ENCODE measurements around the gene TIAM2.

The TIAM2 gene

DNA sequence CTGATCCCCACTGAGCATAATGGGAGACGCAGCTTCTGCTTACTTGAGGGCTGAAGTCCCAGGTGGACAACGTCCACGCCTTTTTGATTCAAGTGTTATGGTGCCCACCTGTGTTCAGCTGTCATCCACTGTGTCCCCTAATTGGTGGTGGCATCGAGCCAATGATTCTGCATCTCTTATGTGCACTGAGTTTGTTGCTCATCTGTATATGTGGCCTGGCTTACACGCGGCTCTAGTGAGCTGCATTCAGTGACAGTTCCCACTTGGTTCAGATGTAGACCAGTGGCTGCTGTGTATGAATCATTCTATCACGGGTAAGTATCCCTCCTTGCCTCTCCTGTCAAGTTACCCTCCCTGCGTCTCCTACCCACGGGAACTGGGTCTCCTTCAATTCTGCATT lies 137.5 kb downstream of the TIAM2 start:
- TF ChIP-seq, protein P1, sequence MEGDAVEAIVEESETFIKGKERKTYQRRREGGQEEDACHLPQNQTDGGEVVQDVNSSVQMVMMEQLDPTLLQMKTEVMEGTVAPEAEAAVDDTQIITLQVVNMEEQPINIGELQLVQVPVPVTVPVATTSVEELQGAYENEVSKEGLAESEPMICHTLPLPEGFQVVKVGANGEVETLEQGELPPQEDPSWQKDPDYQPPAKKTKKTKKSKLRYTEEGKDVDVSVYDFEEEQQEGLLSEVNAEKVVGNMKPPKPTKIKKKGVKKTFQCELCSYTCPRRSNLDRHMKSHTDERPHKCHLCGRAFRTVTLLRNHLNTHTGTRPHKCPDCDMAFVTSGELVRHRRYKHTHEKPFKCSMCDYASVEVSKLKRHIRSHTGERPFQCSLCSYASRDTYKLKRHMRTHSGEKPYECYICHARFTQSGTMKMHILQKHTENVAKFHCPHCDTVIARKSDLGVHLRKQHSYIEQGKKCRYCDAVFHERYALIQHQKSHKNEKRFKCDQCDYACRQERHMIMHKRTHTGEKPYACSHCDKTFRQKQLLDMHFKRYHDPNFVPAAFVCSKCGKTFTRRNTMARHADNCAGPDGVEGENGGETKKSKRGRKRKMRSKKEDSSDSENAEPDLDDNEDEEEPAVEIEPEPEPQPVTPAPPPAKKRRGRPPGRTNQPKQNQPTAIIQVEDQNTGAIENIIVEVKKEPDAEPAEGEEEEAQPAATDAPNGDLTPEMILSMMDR (IDR thresholded peaks at IDR 0.05; ENCODE audit: low read depth, low read length): no peak
- DNase-seq (ENCODE audit: low read depth, low spot score): no peak
- no peak overlapping the region for H3K4me3 ChIP-seq (ENCODE audit: low read depth, low read length)
- in situ Hi-C loops (cut with HindIII; ENCODE audit: low sequenced_read_pairs): no loop called here

DNA sequence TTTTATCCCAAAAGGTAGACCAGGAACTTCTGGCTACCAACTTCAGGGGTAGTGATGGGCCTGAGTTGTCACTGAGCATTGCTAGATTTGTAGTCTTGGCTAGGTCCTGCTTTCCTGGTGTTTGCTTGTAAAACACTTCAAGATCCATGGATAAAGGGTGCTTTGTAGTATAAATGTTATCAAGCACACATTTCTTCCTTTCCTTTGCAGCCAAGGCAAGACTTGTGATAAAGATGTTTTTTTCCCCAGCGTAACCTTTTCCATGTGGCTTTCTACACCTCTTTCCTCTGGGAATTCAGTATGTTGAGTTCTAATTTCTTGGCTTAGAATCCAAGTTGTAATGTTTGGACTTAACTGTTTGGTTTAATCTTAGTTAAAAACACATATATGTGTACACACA lies 145.9 kb downstream of the TIAM2 start:
- TF ChIP-seq, protein P1 (IDR thresholded peaks at IDR 0.05; ENCODE audit: low read depth, low read length): no peak
- DNase-seq (ENCODE audit: low read depth, low spot score): no peak
- in situ Hi-C loops (cut with HindIII; ENCODE audit: low sequenced_read_pairs): no loop called here
- no peak overlapping the region for H3K4me3 ChIP-seq (ENCODE audit: low read depth, low read length)

DNA sequence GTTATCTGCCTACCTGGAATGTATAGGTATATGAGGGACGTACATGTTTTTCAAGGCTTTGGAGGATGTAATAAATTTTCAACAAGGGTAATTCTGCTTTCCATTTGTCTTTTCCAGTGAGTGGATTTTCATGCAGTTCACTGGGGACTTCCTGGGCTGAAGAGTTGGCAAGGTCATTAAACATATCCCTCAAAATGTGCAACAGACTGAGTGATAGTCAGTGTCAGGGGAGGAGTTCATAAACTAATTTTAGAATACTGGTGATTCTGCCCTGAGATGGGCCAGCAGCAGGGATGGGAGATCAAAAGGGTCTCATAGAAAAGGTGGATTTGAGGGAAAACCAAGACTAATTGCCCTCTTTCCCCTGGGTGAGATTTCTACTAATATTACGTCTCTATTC lies 146.4 kb downstream of the TIAM2 start:
- no peak for DNase-seq (ENCODE audit: low read depth, low spot score)
- TF ChIP-seq, protein P1 (IDR thresholded peaks at IDR 0.05; ENCODE audit: low read depth, low read length): no peak
- in situ Hi-C loops (cut with HindIII; ENCODE audit: low sequenced_read_pairs): no loop called here
- H3K4me3 ChIP-seq (ENCODE audit: low read depth, low read length): no peak overlapping the region

GRCh38 chr6:155142168-155143028 lies 147.3 kb downstream of the TIAM2 start:
- in situ Hi-C loops (cut with HindIII; ENCODE audit: low sequenced_read_pairs): no loop called here
- no peak overlapping the region for H3K4me3 ChIP-seq (ENCODE audit: low read depth, low read length)
- peak; percentile 19 for DNase-seq (ENCODE audit: low read depth, low spot score)
- TF ChIP-seq, protein P1 (IDR thresholded peaks at IDR 0.05; ENCODE audit: low read depth, low read length): no peak

DNA sequence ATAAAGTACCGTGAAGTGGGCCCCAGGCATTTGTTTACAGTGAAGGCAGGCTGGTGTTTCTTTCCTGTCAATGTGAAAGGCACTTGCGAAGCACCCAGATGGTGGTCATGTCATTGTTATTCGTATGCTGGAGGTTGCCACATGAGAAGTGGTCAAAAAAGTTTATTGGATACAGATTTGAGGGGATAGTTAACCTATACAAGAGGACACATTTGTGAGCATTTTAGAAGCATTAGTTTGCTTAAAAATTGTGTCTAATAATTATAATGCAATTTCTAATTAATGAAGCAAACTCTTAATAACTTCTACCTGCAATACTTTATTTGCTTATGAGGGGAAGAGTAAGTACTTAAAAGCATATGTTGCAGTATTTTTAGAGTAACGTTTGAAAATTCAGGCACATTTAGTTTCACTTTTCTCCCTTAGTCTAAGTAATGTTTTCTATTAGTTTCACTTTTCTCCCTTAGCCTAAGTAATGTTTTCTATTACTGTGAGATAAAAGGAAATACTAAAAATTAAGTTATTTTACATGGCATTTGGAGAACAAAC lies 148.0 kb downstream of the TIAM2 start:
- in situ Hi-C loops (cut with HindIII; ENCODE audit: low sequenced_read_pairs): no loop called here
- DNase-seq (ENCODE audit: low read depth, low spot score): peak; percentile 65
- TF ChIP-seq, protein P1 (IDR thresholded peaks at IDR 0.05; ENCODE audit: low read depth, low read length): no peak
- peak overlapping the region; percentile 8 for H3K4me3 ChIP-seq (ENCODE audit: low read depth, low read length)

GRCh38 chr6:155143578-155144106 lies 148.5 kb downstream of the TIAM2 start:
- peak overlapping the region; percentile 8 for H3K4me3 ChIP-seq (ENCODE audit: low read depth, low read length)
- in situ Hi-C loops (cut with HindIII; ENCODE audit: low sequenced_read_pairs): no loop called here

More at GRCh38 chr6:155143578-155144106, 148.5 kb downstream of the TIAM2 start:
- TF ChIP-seq, protein P1 (IDR thresholded peaks at IDR 0.05; ENCODE audit: low read depth, low read length): no peak
- no peak for DNase-seq (ENCODE audit: low read depth, low spot score)
